HEK293T (cell line): ENCODE results near the gene GSG1L2.

Experiments used
- CTCF ChIA-PET: fragments of 350-600 bp; formaldehyde crosslinking; extraction: SDS; loops from one replicate; lab custom pipeline; 2021; ENCODE audit warnings: antibody characterized with exemption, inconsistent platforms; lab: Yijun Ruan, JAX
- POLR2A ChIA-PET: fragments of 350-600 bp; formaldehyde crosslinking; extraction: SDS; loops from one replicate; lab custom pipeline; 2020; ENCODE audit warnings: antibody characterized with exemption, inconsistent platforms; lab: Yijun Ruan, JAX
- DNase-seq: peaks from one replicate; pipeline ENCODE4 v3.0.0; 2012; ENCODE audit warnings: mixed read lengths; ENCODE audit errors: extremely low spot score
- ARNT ChIP-seq: fragments of 450-650 bp; IDR thresholded peaks from 2 replicates; pipeline ENCODE4 v1.6.1; 2017; ENCODE audit warnings: mild to moderate bottlenecking
- BHLHE40 ChIP-seq: fragments of 450-650 bp; IDR thresholded peaks from 2 replicates; pipeline ENCODE4 v1.6.1; 2016; ENCODE audit warnings: mild to moderate bottlenecking, moderate library complexity, borderline replicate concordance
- CTBP1 ChIP-seq: fragments of 450-650 bp; IDR thresholded peaks from 2 replicates; pipeline ENCODE4 v1.6.1; 2016; ENCODE audit warnings: borderline replicate concordance
- ELF4 ChIP-seq: fragments of 450-650 bp; IDR thresholded peaks from 2 replicates; pipeline ENCODE4 v1.6.1; 2017; ENCODE audit warnings: antibody characterized with exemption
- FOXA1 ChIP-seq: fragments of 450-650 bp; IDR thresholded peaks from 2 replicates; pipeline ENCODE4 v1.6.1; 2016; ENCODE audit warnings: mild to moderate bottlenecking
- FOXK2 ChIP-seq: fragments of 450-650 bp; IDR thresholded peaks from 2 replicates; pipeline ENCODE4 v1.6.1; 2016; ENCODE audit warnings: mild to moderate bottlenecking
- FOXM1 ChIP-seq: fragments of 450-650 bp; IDR thresholded peaks from 2 replicates; pipeline ENCODE4 v1.6.1; 2017; ENCODE audit warnings: mild to moderate bottlenecking, borderline replicate concordance
- HDGF ChIP-seq: fragments of 450-650 bp; IDR thresholded peaks from 2 replicates; pipeline ENCODE4 v1.6.1; 2017; ENCODE audit warnings: antibody characterized with exemption, borderline replicate concordance
- L3MBTL2 ChIP-seq: fragments of 450-650 bp; conservative IDR thresholded peaks from 2 replicates; pipeline ENCODE4 v1.6.1; 2016; ENCODE audit warnings: mild to moderate bottlenecking
- LEF1 ChIP-seq: fragments of 450-650 bp; IDR thresholded peaks from 2 replicates; pipeline ENCODE4 v1.6.1; 2017; ENCODE audit warnings: mild to moderate bottlenecking, borderline replicate concordance
- NFRKB ChIP-seq: fragments of 450-650 bp; IDR thresholded peaks from 2 replicates; pipeline ENCODE4 v1.6.1; 2016; ENCODE audit warnings: mild to moderate bottlenecking, moderate library complexity
- SP1 ChIP-seq: fragments of 450-650 bp; IDR thresholded peaks from 2 replicates; pipeline ENCODE4 v1.6.1; 2017
- SUZ12 ChIP-seq: fragments of 450-650 bp; IDR thresholded peaks from 2 replicates; pipeline ENCODE4 v1.6.1; 2016; ENCODE audit warnings: mild to moderate bottlenecking
- TARDBP ChIP-seq: fragments of 450-650 bp; IDR thresholded peaks from 2 replicates; pipeline ENCODE4 v1.6.1; 2016
- ZNF384 ChIP-seq: fragments of 450-650 bp; IDR thresholded peaks from 2 replicates; pipeline ENCODE4 v1.6.1; 2016
- TF ChIP-seq, protein P1 (sequence below): fragments of 450-650 bp; IDR thresholded peaks from 2 replicates; pipeline ENCODE4 v1.6.1; 2016

GSG1L2 gene

GRCh38 chr17:9780552-9780951 is 41.3 kb downstream of the GSG1L2 start:
- ChIA-PET POLR2A (no interaction called here), CTCF (no interaction called here)
- no peak for TF ChIP-seq L3MBTL2
- TF ChIP-seq BHLHE40 = no peak
- TF ChIP-seq FOXK2 = no peak
- no peak for TF ChIP-seq ZNF384
- TF ChIP-seq LEF1 = no peak
- TF ChIP-seq SP1 = no peak
- TF ChIP-seq, protein P1, sequence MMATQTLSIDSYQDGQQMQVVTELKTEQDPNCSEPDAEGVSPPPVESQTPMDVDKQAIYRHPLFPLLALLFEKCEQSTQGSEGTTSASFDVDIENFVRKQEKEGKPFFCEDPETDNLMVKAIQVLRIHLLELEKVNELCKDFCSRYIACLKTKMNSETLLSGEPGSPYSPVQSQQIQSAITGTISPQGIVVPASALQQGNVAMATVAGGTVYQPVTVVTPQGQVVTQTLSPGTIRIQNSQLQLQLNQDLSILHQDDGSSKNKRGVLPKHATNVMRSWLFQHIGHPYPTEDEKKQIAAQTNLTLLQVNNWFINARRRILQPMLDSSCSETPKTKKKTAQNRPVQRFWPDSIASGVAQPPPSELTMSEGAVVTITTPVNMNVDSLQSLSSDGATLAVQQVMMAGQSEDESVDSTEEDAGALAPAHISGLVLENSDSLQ = no peak
- no peak for DNase-seq

DNA sequence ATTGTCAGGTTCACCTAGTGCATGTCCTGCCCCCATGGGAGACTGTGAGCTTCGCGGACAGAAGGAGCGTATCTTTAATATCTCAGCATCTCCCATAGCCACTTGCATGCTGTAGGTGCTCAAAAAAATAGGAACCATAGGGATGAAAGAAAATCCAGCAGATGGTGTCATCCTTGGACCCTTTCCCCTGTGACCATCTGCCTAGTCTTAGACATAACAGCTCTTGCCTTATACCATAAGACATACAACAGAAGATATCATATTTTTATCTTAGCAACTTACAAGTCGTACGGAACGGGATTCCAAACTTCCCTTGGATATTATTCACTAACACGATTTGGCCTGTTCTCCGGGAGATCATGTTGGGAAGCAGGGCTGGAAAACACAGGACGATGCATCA is 45.0 kb downstream of the GSG1L2 start:
- ChIA-PET POLR2A (no interaction called here), CTCF (no interaction called here)
- DNase-seq = no peak
- TF ChIP-seq HDGF (no peak), SP1 (no peak)

GRCh38 chr17:9772658-9773057 is 49.2 kb downstream of the GSG1L2 start:
- no peak for DNase-seq
- ChIA-PET POLR2A (no interaction called here), CTCF (no interaction called here)
- TF ChIP-seq NFRKB (no peak), ARNT (no peak), L3MBTL2 (no peak), FOXK2 (no peak), TARDBP (no peak), LEF1 (no peak), FOXA1 (no peak), CTBP1 (no peak), SP1 (no peak), HDGF (no peak), ELF4 (no peak), SUZ12 (no peak), ZNF384 (no peak), BHLHE40 (no peak), FOXM1 (no peak)
- TF ChIP-seq, protein P1 = no peak

DNA sequence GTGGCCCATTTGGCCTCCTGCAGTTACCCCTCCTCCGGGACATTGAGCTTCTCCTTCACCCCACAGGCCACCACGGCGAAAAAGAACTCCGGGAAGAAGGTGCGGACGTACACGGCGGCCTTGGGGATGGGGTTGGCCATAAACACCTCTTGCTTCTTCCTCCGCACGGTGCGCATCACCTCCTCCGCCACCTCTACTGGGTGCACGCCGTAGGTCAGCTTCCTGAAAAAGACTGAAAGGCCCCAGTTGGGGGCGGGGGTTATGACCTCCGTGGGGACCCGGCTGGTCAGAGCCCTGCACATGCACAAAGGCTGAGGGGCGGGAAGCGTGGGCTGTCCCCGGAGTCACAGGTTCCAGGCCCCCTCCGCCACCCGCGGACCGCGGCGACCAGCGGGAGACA is 50.4 kb downstream of the GSG1L2 start:
- POLR2A ChIA-PET = no interaction called here
- CTCF ChIA-PET = no interaction called here
- TF ChIP-seq L3MBTL2 = no peak
- no peak for TF ChIP-seq ARNT
- TF ChIP-seq ZNF384 = no peak
- TF ChIP-seq LEF1 = no peak
- no peak for TF ChIP-seq ELF4
- TF ChIP-seq, protein P1 = no peak
- TF ChIP-seq BHLHE40 = no peak
- no peak for TF ChIP-seq FOXK2
- no peak for TF ChIP-seq SUZ12
- no peak for TF ChIP-seq NFRKB
- TF ChIP-seq HDGF = no peak
- TF ChIP-seq FOXM1 = no peak
- TF ChIP-seq FOXA1 = no peak
- no peak for DNase-seq

DNA sequence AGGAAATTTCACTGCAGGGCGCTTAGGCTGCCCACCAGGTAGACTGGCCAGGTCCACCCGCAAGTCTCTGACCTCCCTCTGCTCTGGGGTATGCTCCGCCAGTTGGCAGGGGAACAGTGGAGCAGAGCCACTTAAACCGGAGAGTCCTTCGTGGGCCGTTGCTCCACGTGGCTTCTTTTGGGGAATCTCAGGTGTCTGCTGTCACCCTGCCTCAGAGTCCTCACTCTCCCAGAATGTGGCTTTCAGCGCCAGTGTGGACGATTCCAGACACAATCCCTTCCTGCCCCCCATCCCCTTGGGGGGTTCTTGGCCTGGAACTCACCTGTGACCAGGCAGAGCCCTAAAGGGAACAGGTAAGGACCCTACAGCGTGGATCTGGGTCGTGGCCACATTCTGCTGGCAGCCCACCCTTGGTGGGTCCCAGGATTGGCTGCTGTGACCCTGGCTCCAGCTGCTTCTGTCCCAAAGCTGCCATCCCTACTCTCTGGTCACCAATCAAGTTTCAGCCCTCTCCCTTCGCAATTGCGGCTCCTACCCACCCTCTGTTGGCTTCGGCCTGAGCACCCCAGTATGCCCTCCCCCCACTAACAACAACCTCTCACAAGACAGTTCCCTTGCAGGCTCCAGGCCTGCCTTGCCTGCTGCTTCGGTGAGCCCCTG is 52.7 kb downstream of the GSG1L2 start:
- no peak for TF ChIP-seq TARDBP
- no peak for TF ChIP-seq ZNF384
- no peak for TF ChIP-seq CTBP1
- ChIA-PET CTCF (interaction anchor here (0.8 to 1.7 kb wide), 6 partner anchors 10 to 192 kb away, joined by 3 to 7 read pairs (median 4); partner anchors contain the start of gene CFAP52), POLR2A (interaction anchor here (1.0 kb wide), 1 partner anchor 194 kb away, joined by 5 read pairs; the partner anchor contains the start of gene STX8)
- DNase-seq = no peak

DNA sequence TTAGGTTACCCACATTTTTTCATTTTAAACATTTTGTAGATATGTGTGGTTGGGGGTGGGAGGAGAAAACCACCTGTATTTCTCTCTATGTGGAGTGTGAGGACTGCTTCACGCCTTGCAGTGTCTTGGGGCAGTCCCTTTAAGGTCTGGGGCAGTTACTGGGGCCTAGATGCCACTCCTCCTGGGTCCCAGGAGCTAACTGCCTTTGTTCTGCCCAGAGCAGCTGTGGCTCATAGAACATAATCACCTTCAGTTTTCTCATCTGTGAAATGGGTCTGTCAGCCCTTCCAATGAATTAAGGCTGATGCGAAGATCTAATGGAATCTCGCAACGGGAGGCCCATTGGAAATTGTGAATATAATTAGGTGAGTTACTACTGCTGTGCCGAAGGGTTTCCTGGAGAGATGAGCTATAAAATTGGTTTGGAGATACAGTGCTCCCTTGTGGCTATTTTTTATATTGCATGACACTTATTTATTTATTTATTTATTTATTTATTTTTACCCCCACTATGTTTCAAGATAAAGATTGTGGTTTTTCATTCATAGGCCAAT is 53.4 kb downstream of the GSG1L2 start:
- ChIA-PET POLR2A (interaction anchor here (1.0 kb wide), 1 partner anchor 193 kb away, joined by 5 read pairs; the partner anchor contains the start of gene STX8), CTCF (interaction anchor here (0.8 to 1.7 kb wide), 6 partner anchors 10 to 191 kb away, joined by 3 to 7 read pairs (median 4); partner anchors contain the start of gene CFAP52)
- peak; percentile 50 for DNase-seq
- no peak for TF ChIP-seq ELF4

DNA sequence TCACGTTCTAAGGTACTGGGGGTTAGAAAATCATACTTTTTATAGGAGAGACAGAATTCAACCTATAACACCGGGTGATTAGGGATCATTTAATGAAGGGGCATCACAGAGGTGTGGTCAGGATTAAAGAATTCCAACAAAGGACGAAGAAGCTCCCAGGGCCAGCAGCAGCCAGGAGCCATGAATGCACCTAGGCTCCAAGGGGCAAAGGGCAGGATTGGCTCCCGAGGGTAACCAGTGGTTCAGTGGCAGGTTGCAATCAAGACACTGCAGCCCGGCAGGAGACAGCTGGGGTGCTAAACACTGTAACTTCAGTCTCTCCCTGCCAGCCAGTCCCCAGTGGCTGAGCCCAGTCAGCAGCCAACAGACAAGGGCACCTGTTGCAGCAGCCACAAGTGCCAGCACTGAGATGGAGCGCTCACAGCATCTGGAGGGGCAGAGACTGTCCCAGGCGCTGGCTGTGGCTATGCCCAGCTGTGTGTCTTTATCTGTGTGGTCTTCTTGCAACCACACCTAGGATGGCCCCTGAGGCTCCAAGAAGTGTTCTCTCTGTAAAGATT is 54.4 kb downstream of the GSG1L2 start:
- ChIA-PET CTCF (no interaction called here), POLR2A (no interaction called here)
- no peak for DNase-seq
- TF ChIP-seq SP1 = no peak
